ENCODE measurements around the gene ANXA2R. TPM values are rescaled to one million over a fixed set of nuclear protein-coding genes. Genes with fewer than 3 reads are reported as not detected.

ANXA2R gene
- total and polyA plus RNA-seq, 2 of the 13 experiments (the other 11 are each of a cell fraction or from before 2014, with no cell fraction given), result 0.95 to 1.3 TPM

DNA sequence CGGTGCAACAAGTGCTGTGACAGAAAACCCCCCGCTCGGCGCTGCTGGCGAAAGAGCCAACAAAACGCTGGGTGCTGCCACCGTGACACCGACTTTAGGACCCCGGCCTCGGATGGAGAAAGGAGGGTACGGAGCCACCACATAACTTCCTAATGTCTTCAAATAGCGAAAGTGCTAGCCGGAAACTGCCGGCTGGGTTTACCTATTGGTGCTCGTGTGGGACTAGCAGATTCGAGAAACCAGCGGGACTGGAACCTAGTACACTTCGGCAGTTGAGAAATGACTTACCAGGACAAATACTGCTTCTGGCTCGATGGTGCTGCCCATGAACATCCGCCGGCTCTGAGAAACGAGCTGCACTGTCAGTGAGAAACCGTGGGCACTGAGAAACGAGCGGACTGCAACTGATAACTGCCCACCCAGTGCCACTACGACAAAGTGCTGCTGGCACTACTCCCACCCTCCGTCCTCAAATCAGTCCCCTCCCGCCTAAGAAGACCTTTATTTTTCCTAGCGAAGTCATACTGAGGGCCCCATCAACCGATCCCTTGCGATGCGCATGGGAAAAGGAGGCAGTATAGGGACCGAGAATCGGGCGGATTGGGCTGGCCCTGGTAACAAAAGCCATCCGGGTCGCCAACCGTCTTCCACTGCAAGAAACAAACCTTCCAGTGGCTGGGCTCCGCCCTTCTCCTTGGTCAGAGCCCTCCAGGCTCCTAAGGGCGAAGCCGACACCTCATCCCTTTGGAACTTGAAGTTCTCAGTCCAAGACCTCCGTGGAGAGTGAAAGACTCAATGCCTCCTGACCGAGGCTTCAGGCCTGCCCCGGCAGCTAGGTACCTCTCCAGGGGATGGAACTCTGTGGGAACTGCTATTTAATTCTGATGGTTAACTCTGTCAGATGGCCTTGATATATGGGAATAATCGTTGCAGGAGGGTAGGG is 27.0 kb upstream of the ANXA2R start (continued):
- TF ChIP-seq BCL3 (CRISPR knock-in tag; IDR thresholded peaks at IDR 0.05) (no peak), MAFK (conservative IDR thresholded peaks at IDR 0.05 in 1 of 2, IDR thresholded peaks at IDR 0.05 in 1 of 2; ENCODE audit: low read length in 2 of 2) (no peak), TBX2 (CRISPR knock-in tag; IDR thresholded peaks at IDR 0.05; ENCODE audit: borderline replicate concordance) (no peak), ZNF335 (CRISPR knock-in tag; IDR thresholded peaks at IDR 0.05) (peak; percentile 34; the same call in 1 of the 2 replicates), NPAS2 (CRISPR knock-in tag; IDR thresholded peaks at IDR 0.05; ENCODE audit: borderline replicate concordance) (0 out of 2 replicates have a peak, but pooled peaks have one; percentile 59), KDM2A (CRISPR knock-in tag; IDR thresholded peaks at IDR 0.05; ENCODE audit: borderline replicate concordance, low read depth) (peak; percentile 80), ZNF781 (CRISPR knock-in tag; IDR thresholded peaks at IDR 0.05; ENCODE audit: borderline replicate concordance, not compliant biosample characterization) (no peak), SP5 (CRISPR knock-in tag; IDR thresholded peaks at IDR 0.05; ENCODE audit: borderline replicate concordance, low read depth) (no peak), ZNF598 (CRISPR knock-in tag; IDR thresholded peaks at IDR 0.05; ENCODE audit: borderline replicate concordance) (no peak; the same call in 1 of the 2 replicates), ZNF558 (CRISPR knock-in tag; IDR thresholded peaks at IDR 0.05; ENCODE audit: borderline replicate concordance) (no peak), ZNF574 (CRISPR knock-in tag; IDR thresholded peaks at IDR 0.05) (peak; percentile 75; the same call in 1 of the 2 replicates), TFDP1 (CRISPR knock-in tag; IDR thresholded peaks at IDR 0.05; ENCODE audit: borderline replicate concordance) (peak; percentile 49; the same call in 1 of the 2 replicates)
- TF ChIP-seq, protein P1, sequence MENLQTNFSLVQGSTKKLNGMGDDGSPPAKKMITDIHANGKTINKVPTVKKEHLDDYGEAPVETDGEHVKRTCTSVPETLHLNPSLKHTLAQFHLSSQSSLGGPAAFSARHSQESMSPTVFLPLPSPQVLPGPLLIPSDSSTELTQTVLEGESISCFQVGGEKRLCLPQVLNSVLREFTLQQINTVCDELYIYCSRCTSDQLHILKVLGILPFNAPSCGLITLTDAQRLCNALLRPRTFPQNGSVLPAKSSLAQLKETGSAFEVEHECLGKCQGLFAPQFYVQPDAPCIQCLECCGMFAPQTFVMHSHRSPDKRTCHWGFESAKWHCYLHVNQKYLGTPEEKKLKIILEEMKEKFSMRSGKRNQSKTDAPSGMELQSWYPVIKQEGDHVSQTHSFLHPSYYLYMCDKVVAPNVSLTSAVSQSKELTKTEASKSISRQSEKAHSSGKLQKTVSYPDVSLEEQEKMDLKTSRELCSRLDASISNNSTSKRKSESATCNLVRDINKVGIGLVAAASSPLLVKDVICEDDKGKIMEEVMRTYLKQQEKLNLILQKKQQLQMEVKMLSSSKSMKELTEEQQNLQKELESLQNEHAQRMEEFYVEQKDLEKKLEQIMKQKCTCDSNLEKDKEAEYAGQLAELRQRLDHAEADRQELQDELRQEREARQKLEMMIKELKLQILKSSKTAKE (CRISPR knock-in tag; IDR thresholded peaks at IDR 0.05; ENCODE audit: borderline replicate concordance), result no peak
- TF ChIP-seq, protein P2, sequence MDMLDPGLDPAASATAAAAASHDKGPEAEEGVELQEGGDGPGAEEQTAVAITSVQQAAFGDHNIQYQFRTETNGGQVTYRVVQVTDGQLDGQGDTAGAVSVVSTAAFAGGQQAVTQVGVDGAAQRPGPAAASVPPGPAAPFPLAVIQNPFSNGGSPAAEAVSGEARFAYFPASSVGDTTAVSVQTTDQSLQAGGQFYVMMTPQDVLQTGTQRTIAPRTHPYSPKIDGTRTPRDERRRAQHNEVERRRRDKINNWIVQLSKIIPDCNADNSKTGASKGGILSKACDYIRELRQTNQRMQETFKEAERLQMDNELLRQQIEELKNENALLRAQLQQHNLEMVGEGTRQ (IDR thresholded peaks at IDR 0.05; ENCODE audit: low read depth, low read length), result no peak
- TF ChIP-seq, protein P2 (CRISPR knock-in tag; IDR thresholded peaks at IDR 0.05; ENCODE audit: borderline replicate concordance), result no peak
- TF ChIP-seq, protein P3, sequence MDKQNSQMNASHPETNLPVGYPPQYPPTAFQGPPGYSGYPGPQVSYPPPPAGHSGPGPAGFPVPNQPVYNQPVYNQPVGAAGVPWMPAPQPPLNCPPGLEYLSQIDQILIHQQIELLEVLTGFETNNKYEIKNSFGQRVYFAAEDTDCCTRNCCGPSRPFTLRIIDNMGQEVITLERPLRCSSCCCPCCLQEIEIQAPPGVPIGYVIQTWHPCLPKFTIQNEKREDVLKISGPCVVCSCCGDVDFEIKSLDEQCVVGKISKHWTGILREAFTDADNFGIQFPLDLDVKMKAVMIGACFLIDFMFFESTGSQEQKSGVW (CRISPR knock-in tag; IDR thresholded peaks at IDR 0.05; ENCODE audit: borderline replicate concordance), result peak; percentile 82; the same call in 1 of the 2 replicates
